LHCN-M2 (cell line): Measurements from ENCODE around the gene DDX31. TPM values are rescaled to one million over a fixed set of nuclear protein-coding genes. Genes with fewer than 3 reads are reported as not detected.

ENCODE experiments used
- DNase-seq: peaks from one replicate; pipeline ENCODE4 v3.0.0-alpha.2; 2012; ENCODE audit warnings: low read depth
- total RNA-seq: library from RNA; depleted of rRNA; stranded (reverse); fragments of >200 nt; gene quantifications from 2 replicates; pipeline ENCODE4 v1.2.3, GENCODE V29; 2014

The DDX31 gene
- total RNA-seq, 1 experiment from 2014 or later: 21.0 TPM

GRCh38 chr9:132637351-132637750 lies 32.4 kb downstream of the DDX31 start:
- no peak for DNase-seq

GRCh38 chr9:132634327-132634726 lies 35.5 kb downstream of the DDX31 start:
- no peak for DNase-seq

GRCh38 chr9:132632413-132633129 lies 37.2 kb downstream of the DDX31 start:
- no peak for DNase-seq

GRCh38 chr9:132631685-132632084 lies 38.1 kb downstream of the DDX31 start:
- DNase-seq: no peak

- peak; percentile 79 for DNase-seq
Measured at GRCh38 chr9:132631280-132631679, 38.5 kb downstream of the DDX31 start.

- no peak for DNase-seq
Measured at GRCh38 chr9:132630811-132631210, 39.0 kb downstream of the DDX31 start.

GRCh38 chr9:132630116-132630515 lies 39.7 kb downstream of the DDX31 start:
- no peak for DNase-seq

- no peak for DNase-seq
Measured at GRCh38 chr9:132628746-132629145, 41.0 kb downstream of the DDX31 start.

- no peak for DNase-seq
Measured at GRCh38 chr9:132627594-132627993, 42.2 kb downstream of the DDX31 start.

GRCh38 chr9:132627106-132627505 lies 42.7 kb downstream of the DDX31 start:
- DNase-seq: no peak

GRCh38 chr9:132626285-132626684 lies 43.5 kb downstream of the DDX31 start:
- no peak for DNase-seq

- peak; percentile 96 for DNase-seq
Measured at GRCh38 chr9:132622159-132622558, 47.6 kb downstream of the DDX31 start.

- DNase-seq: no peak
Measured at GRCh38 chr9:132616725-132617124, 53.1 kb downstream of the DDX31 start.

- DNase-seq: no peak
Measured at GRCh38 chr9:132615774-132616173, 54.0 kb downstream of the DDX31 start.

GRCh38 chr9:132614324-132614723 lies 55.5 kb downstream of the DDX31 start:
- DNase-seq: no peak

- no peak for DNase-seq
Measured at GRCh38 chr9:132610661-132611060, 59.1 kb downstream of the DDX31 start.

- peak; percentile 98 for DNase-seq
Measured at GRCh38 chr9:132609829-132610228, 60.0 kb downstream of the DDX31 start.

- DNase-seq: no peak
Measured at GRCh38 chr9:132609184-132609583, 60.6 kb downstream of the DDX31 start.

GRCh38 chr9:132606066-132606465 lies 63.7 kb downstream of the DDX31 start:
- DNase-seq: no peak

GRCh38 chr9:132605387-132605786 lies 64.4 kb downstream of the DDX31 start:
- DNase-seq: no peak

- DNase-seq: no peak
Measured at GRCh38 chr9:132602207-132602606, 67.6 kb downstream of the DDX31 start.

- DNase-seq: no peak
Measured at GRCh38 chr9:132600326-132600984, 69.3 kb downstream of the DDX31 start.

GRCh38 chr9:132597073-132597775 lies 72.6 kb downstream of the DDX31 start:
- DNase-seq: no peak
